SU-DHL-6 (cell line): ENCODE results near the gene STPG4.

Experiments
- H2AFZ ChIP-seq: fragments of 200-600 bp; sonication (generic); 2 replicates; pipeline ENCODE4 v1.6.1; 2014; ENCODE audit warnings: low read depth, mild to moderate bottlenecking, moderate library complexity, mixed read lengths, antibody characterized with exemption, low read length; ENCODE audit not compliant: severe bottlenecking
- H3F3A ChIP-seq: fragments of 200-600 bp; shearing (Covaris generic); 2 replicates; pipeline ENCODE4 v1.6.0; 2016; ENCODE audit warnings: antibody characterized with exemption, mild to moderate bottlenecking; ENCODE audit not compliant: insufficient read depth
- H3K27ac ChIP-seq: fragments of 200-600 bp; sonication (generic); 2 replicates; pipeline ENCODE4 v1.5.1; 2016; ENCODE audit warnings: low read depth, mild to moderate bottlenecking, low read length, moderate library complexity, mixed read lengths
- H3K27me3 ChIP-seq: fragments of 200-600 bp; sonication (generic), shearing (Covaris generic); 2 replicates; pipeline ENCODE4 v1.6.0; 2014; ENCODE audit warnings: mild to moderate bottlenecking, low read length
- H3K36me3 ChIP-seq: fragments of 200-600 bp; sonication (generic); 2 replicates; pipeline ENCODE4 v1.6.1; 2014; ENCODE audit warnings: mild to moderate bottlenecking, low read length, mixed read lengths
- H3K4me2 ChIP-seq: fragments of 300-600, 200-600 bp; shearing (Covaris generic), sonication (generic); 2 replicates; pipeline ENCODE4 v1.6.0; 2014; ENCODE audit warnings: low read length, low read depth, mild to moderate bottlenecking; ENCODE audit not compliant: poor library complexity, severe bottlenecking
- H3K4me3 ChIP-seq: fragments of 200-600 bp; sonication (generic); 2 replicates; pipeline ENCODE4 v1.5.1; 2014; ENCODE audit warnings: antibody characterized with exemption, low read length, mild to moderate bottlenecking, mixed read lengths; ENCODE audit not compliant: insufficient read depth, poor library complexity, severe bottlenecking
- H3K79me2 ChIP-seq: fragments of 200-600 bp; sonication (generic); 2 replicates; pipeline ENCODE4 v1.6.1; 2014; ENCODE audit warnings: mild to moderate bottlenecking, low read length, moderate library complexity; ENCODE audit not compliant: insufficient read depth
- H3K9ac ChIP-seq: fragments of 200-600 bp; sonication (generic); 2 replicates; pipeline ENCODE4 v1.7.0; 2014; ENCODE audit warnings: mild to moderate bottlenecking, low read length
- H3K9me2 ChIP-seq: fragments of 200-600 bp; sonication (generic); replicated peaks from 2 replicates; pipeline ENCODE4 v1.6.1; 2014; ENCODE audit warnings: low read length; ENCODE audit not compliant: insufficient read depth
- H3K9me3 ChIP-seq: fragments of 200-600 bp; sonication (generic); 2 replicates; pipeline ENCODE4 v1.6.1; 2014; ENCODE audit warnings: low read length, mixed read lengths; ENCODE audit not compliant: insufficient read depth
- H4K20me1 ChIP-seq: fragments of 200-600 bp; sonication (generic); 2 replicates; pipeline ENCODE4 v1.6.1; 2014; ENCODE audit warnings: low read depth, mild to moderate bottlenecking, antibody characterized with exemption, low read length, moderate library complexity, mixed read lengths
- CTCF ChIP-seq: fragments of 200-600 bp; sonication (generic); IDR thresholded peaks from one replicate; pipeline ENCODE4 v1.5.1; 2017; ENCODE audit warnings: antibody characterized with exemption, mild to moderate bottlenecking, low read length, moderate library complexity; ENCODE audit not compliant: insufficient read depth, poor library complexity, severe bottlenecking
- EZH2phosphoT487 ChIP-seq: fragments of 200-600 bp; sonication (generic), shearing (Covaris generic); conservative IDR thresholded peaks from 2 replicates; pipeline ENCODE4 v1.6.1; 2018; ENCODE audit warnings: mild to moderate bottlenecking, antibody characterized with exemption, low read length, moderate library complexity, mixed read lengths

Gene STPG4

GRCh38 chr2:47174733-47175361 lies 19.7 kb upstream of the STPG4 start:
- Histone ChIP-seq H3K9me3 (no peaks in the 10 kb centered on the region), H3K4me2 (peak overlapping the region; percentile 92), H3F3A (peaks cover 32% of the 10 kb centered on the region), H3K27ac (peak overlapping the region; percentile 92), H3K36me3 (peaks cover 40% of the 10 kb centered on the region), H4K20me1 (peaks cover 51% of the 10 kb centered on the region), H2AFZ (no peak overlapping the region), H3K79me2 (peaks cover 63% of the 10 kb centered on the region), H3K9ac (peak overlapping the region; percentile 100), H3K27me3 (no peaks in the 10 kb centered on the region), H3K9me2 (no peaks in the 10 kb centered on the region), H3K4me3 (peak overlapping the region; percentile 90)
- TF ChIP-seq EZH2phosphoT487 (no peak), CTCF (no peak)

- Histone ChIP-seq H3K79me2 (peaks cover 70% of the 10 kb centered on the region), H3K4me3 (peak overlapping the region; percentile 90), H3F3A (peaks cover 38% of the 10 kb centered on the region), H3K36me3 (peaks cover 47% of the 10 kb centered on the region), H3K4me2 (peak overlapping the region; percentile 92), H3K27me3 (no peaks in the 10 kb centered on the region), H3K27ac (no peak overlapping the region), H2AFZ (no peak overlapping the region), H3K9ac (peak overlapping the region; percentile 100), H4K20me1 (peaks cover 57% of the 10 kb centered on the region), H3K9me2 (no peaks in the 10 kb centered on the region), H3K9me3 (no peaks in the 10 kb centered on the region)
- TF ChIP-seq EZH2phosphoT487 (no peak), CTCF (no peak)
Observed at GRCh38 chr2:47173986-47174732, 19.1 kb upstream of the STPG4 start.

GRCh38 chr2:47172922-47173695 lies 18.0 kb upstream of the STPG4 start:
- peak overlapping the region; percentile 100 for H3K9ac ChIP-seq
- peaks cover 65% of the 10 kb centered on the region for H4K20me1 ChIP-seq
- H3K36me3 ChIP-seq, result peaks cover 52% of the 10 kb centered on the region

More at GRCh38 chr2:47172922-47173695, 18.0 kb upstream of the STPG4 start:
- H3K27ac ChIP-seq, result no peak overlapping the region
- H3K27me3 ChIP-seq, result no peaks in the 10 kb centered on the region
- no peaks in the 10 kb centered on the region for H3K9me3 ChIP-seq
- H3K4me3 ChIP-seq, result peak overlapping the region; percentile 90
- peak overlapping the region; percentile 92 for H3K4me2 ChIP-seq
- TF ChIP-seq CTCF (no peak), EZH2phosphoT487 (no peak)
- peaks cover 80% of the 10 kb centered on the region for H3K79me2 ChIP-seq
- no peak overlapping the region for H2AFZ ChIP-seq
- no peaks in the 10 kb centered on the region for H3K9me2 ChIP-seq
- peaks cover 41% of the 10 kb centered on the region for H3F3A ChIP-seq
